OCI-LY1 (cell line): ENCODE data around the gene CREB5.

Experiments used
- EZH2 ChIP-seq: fragments of 200-600 bp; sonication (generic), shearing (Covaris generic); IDR thresholded peaks from 2 replicates; pipeline ENCODE4 v1.8.0; 2017; ENCODE audit warnings: borderline replicate concordance, mixed run types, mild to moderate bottlenecking, antibody characterized with exemption, low read length, moderate library complexity, mixed read lengths
- TF ChIP-seq, protein P1 (sequence below): fragments of 200-600 bp; sonication (generic), shearing (Covaris generic); IDR thresholded peaks from 2 replicates; pipeline ENCODE4 v1.5.1; 2017; ENCODE audit warnings: mild to moderate bottlenecking, antibody characterized with exemption, low read length, moderate library complexity, mixed read lengths

DNA sequence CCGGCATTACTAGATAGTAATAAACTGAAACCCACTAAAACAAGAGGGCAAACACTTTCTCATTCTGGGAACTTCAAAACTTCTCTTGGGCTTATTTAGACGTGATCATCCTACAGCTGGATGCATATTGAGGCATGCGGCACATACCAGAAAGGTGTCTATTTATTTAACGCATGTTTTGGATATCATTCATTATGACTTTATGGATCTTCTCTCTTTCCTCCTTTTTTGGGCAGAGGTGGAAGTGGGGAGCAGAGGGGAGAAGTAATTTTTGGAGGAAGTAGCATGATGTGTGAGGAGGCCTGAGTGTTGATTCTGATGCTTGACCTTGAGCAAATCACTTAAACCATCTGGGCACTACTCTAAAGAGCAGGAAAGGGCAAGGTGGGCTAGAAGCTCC, 275.2 kb downstream of the CREB5 start:
- TF ChIP-seq, protein P1, sequence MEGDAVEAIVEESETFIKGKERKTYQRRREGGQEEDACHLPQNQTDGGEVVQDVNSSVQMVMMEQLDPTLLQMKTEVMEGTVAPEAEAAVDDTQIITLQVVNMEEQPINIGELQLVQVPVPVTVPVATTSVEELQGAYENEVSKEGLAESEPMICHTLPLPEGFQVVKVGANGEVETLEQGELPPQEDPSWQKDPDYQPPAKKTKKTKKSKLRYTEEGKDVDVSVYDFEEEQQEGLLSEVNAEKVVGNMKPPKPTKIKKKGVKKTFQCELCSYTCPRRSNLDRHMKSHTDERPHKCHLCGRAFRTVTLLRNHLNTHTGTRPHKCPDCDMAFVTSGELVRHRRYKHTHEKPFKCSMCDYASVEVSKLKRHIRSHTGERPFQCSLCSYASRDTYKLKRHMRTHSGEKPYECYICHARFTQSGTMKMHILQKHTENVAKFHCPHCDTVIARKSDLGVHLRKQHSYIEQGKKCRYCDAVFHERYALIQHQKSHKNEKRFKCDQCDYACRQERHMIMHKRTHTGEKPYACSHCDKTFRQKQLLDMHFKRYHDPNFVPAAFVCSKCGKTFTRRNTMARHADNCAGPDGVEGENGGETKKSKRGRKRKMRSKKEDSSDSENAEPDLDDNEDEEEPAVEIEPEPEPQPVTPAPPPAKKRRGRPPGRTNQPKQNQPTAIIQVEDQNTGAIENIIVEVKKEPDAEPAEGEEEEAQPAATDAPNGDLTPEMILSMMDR = no peak
- no peak for TF ChIP-seq EZH2
